Pons (tissue), 1 donor: Measurements from ENCODE around the gene KLHL7.
"Not testable (repeated sequence)": the region's sequence is repeated elsewhere in the genome, so short reads cannot be mapped to it uniquely, and the experiment has no call there.

Experiments
- DNase-seq: peaks from one replicate; pipeline ENCODE4 v3.0.0-alpha.2; 2016; ENCODE audit warnings: low spot score

KLHL7 gene

GRCh38 chr7:23108995-23109394, 3.4 kb downstream of the KLHL7 start:
- no peak for DNase-seq

- no peak for DNase-seq
Measured at GRCh38 chr7:23109470-23109869, 3.9 kb downstream of the KLHL7 start.

GRCh38 chr7:23114896-23115295, 9.3 kb downstream of the KLHL7 start:
- no peak for DNase-seq

GRCh38 chr7:23115991-23116390, 10.4 kb downstream of the KLHL7 start:
- DNase-seq: peak; percentile 26

GRCh38 chr7:23117841-23118240, 12.3 kb downstream of the KLHL7 start:
- DNase-seq: no peak

- DNase-seq: no peak
Measured at GRCh38 chr7:23120106-23120505, 14.5 kb downstream of the KLHL7 start.

GRCh38 chr7:23121165-23121564, 15.6 kb downstream of the KLHL7 start:
- no peak for DNase-seq

- no peak for DNase-seq
Measured at GRCh38 chr7:23123007-23123406, 17.4 kb downstream of the KLHL7 start.

GRCh38 chr7:23123465-23123864, 17.9 kb downstream of the KLHL7 start:
- DNase-seq: no peak

- DNase-seq: no peak
Measured at GRCh38 chr7:23129036-23129435, 23.5 kb downstream of the KLHL7 start.

GRCh38 chr7:23131799-23132198, 26.2 kb downstream of the KLHL7 start:
- DNase-seq: not testable (repeated sequence)

GRCh38 chr7:23133797-23134196, 28.2 kb downstream of the KLHL7 start:
- no peak for DNase-seq

- DNase-seq: no peak
Measured at GRCh38 chr7:23135755-23136154, 30.2 kb downstream of the KLHL7 start.

GRCh38 chr7:23136216-23136615, 30.6 kb downstream of the KLHL7 start:
- no peak for DNase-seq

- DNase-seq: no peak
Measured at GRCh38 chr7:23157679-23158078, 52.1 kb downstream of the KLHL7 start.

- no peak for DNase-seq
Measured at GRCh38 chr7:23158546-23158945, 53.0 kb downstream of the KLHL7 start.

- no peak for DNase-seq
Measured at GRCh38 chr7:23161482-23161881, 55.9 kb downstream of the KLHL7 start.

GRCh38 chr7:23164846-23165245, 59.3 kb downstream of the KLHL7 start:
- DNase-seq: no peak

GRCh38 chr7:23165316-23165715, 59.7 kb downstream of the KLHL7 start:
- no peak for DNase-seq

- no peak for DNase-seq
Measured at GRCh38 chr7:23167691-23168090, 62.1 kb downstream of the KLHL7 start.

GRCh38 chr7:23168111-23168885, 62.7 kb downstream of the KLHL7 start:
- no peak for DNase-seq

- DNase-seq: no peak
Measured at GRCh38 chr7:23175938-23176337, 70.4 kb downstream of the KLHL7 start.

GRCh38 chr7:23181684-23182553, 76.3 kb downstream of the KLHL7 start, which contains the start of gene NUP42:
NUP42 (plus strand) TSS chr7:23182048; CDS start chr7:23182086, 38 bp downstream.
- DNase-seq: peak; percentile 98
